Neuronal stem cell (in vitro differentiated cells): Measurements from ENCODE around the gene DCDC1.

Experiments used
- DNase-seq: peaks from one replicate; pipeline ENCODE4 v3.0.0-alpha.2; 2013; ENCODE audit warnings: low spot score
- H2AFZ ChIP-seq: one replicate; pipeline ENCODE4 v1.6.1; 2013; ENCODE audit warnings: mild to moderate bottlenecking, low read length, inconsistent platforms
- H2AK5ac ChIP-seq: 2 replicates; pipeline ENCODE4 v1.6.1; 2013; ENCODE audit warnings: low read depth, mild to moderate bottlenecking, inconsistent platforms, low read length, moderate library complexity, mixed read lengths
- H2BK120ac ChIP-seq: 2 replicates; pipeline ENCODE4 v1.6.1; 2013; ENCODE audit warnings: low read depth, mild to moderate bottlenecking, inconsistent platforms, low read length, moderate library complexity, mixed read lengths
- H2BK12ac ChIP-seq: one replicate; pipeline ENCODE4 v1.6.1; 2013; ENCODE audit warnings: low read length, inconsistent platforms
- H2BK15ac ChIP-seq: 2 replicates; pipeline ENCODE4 v1.6.1; 2013; ENCODE audit warnings: mild to moderate bottlenecking, low read length, inconsistent platforms, mixed read lengths
- H2BK5ac ChIP-seq: one replicate; pipeline ENCODE4 v1.6.1; 2013; ENCODE audit warnings: inconsistent platforms, mild to moderate bottlenecking, low read length, moderate library complexity
- H3K14ac ChIP-seq: one replicate; pipeline ENCODE4 v1.6.1; 2013; ENCODE audit warnings: low read length, inconsistent platforms
- H3K18ac ChIP-seq: 2 replicates; pipeline ENCODE4 v1.6.1; 2013; ENCODE audit warnings: low read length, inconsistent platforms
- H3K23ac ChIP-seq: 2 replicates; pipeline ENCODE4 v1.6.1; 2013; ENCODE audit warnings: low read depth, mild to moderate bottlenecking, mixed read lengths, low read length, inconsistent platforms; ENCODE audit not compliant: poor library complexity
- H3K27ac ChIP-seq: replicated peaks from 3 replicates; pipeline ENCODE4 v1.5.1; 2013; ENCODE audit warnings: low read length, inconsistent platforms
- H3K27me3 ChIP-seq, 3 experiments: 2 replicates each; pipeline ENCODE4 v1.6.1; 2013; ENCODE audit warnings: low read length in 3 of 3, mild to moderate bottlenecking in 2 of 3, inconsistent platforms in 1 of 3, low read depth in 1 of 3, mixed read lengths in 1 of 3, moderate library complexity in 1 of 3; ENCODE audit not compliant: control insufficient read depth in 3 of 3, insufficient read depth in 3 of 3
- H3K36me3 ChIP-seq, 2 donors: replicated peaks in 1 of 2; 2 replicates each; pipeline ENCODE4 v1.6.1; 2013; ENCODE audit warnings: low read length in 2 of 2; ENCODE audit not compliant: control insufficient read depth in 2 of 2, insufficient read depth in 2 of 2
- H3K4ac ChIP-seq: 2 replicates; pipeline ENCODE4 v1.6.1; 2013; ENCODE audit warnings: inconsistent platforms, mild to moderate bottlenecking, low read length, moderate library complexity
- H3K4me1 ChIP-seq, 2 donors: 1 replicate in 1 of 2; 2 replicates in 1 of 2; pipeline ENCODE4 v1.6.1; 2013; ENCODE audit warnings: low read length in 2 of 2, low read depth in 1 of 2; ENCODE audit not compliant: control insufficient read depth in 2 of 2, insufficient read depth in 1 of 2
- H3K4me2 ChIP-seq: one replicate; pipeline ENCODE4 v1.6.1; 2013; ENCODE audit warnings: mild to moderate bottlenecking, low read length, inconsistent platforms; ENCODE audit not compliant: insufficient read depth, poor library complexity, severe bottlenecking
- H3K4me3 ChIP-seq, 2 donors: 2 replicates each; pipeline ENCODE4 v1.5.1; 2013; ENCODE audit warnings: low read length in 2 of 2, mild to moderate bottlenecking in 2 of 2, inconsistent platforms in 1 of 2, moderate library complexity in 1 of 2
- H3K79me1 ChIP-seq: one replicate; pipeline ENCODE4 v1.6.1; 2013; ENCODE audit warnings: low read depth, mild to moderate bottlenecking, inconsistent platforms, low read length, moderate library complexity
- H3K9ac ChIP-seq: one replicate; pipeline ENCODE4 v1.6.1; 2013; ENCODE audit warnings: mild to moderate bottlenecking, low read depth, low read length, inconsistent platforms; ENCODE audit not compliant: poor library complexity
- H3K9me3 ChIP-seq, 2 donors: replicated peaks in 1 of 2; 2 replicates each; pipeline versions ENCODE3 to v1.6.1; 2013; ENCODE audit warnings: low read length in 2 of 2, mild to moderate bottlenecking in 2 of 2, inconsistent platforms in 1 of 2, low read depth in 1 of 2, mixed read lengths in 1 of 2, moderate library complexity in 1 of 2; ENCODE audit not compliant: control insufficient read depth in 2 of 2, insufficient read depth in 1 of 2
- H4K8ac ChIP-seq: one replicate; pipeline ENCODE4 v1.6.1; 2013; ENCODE audit warnings: low read depth, mild to moderate bottlenecking, inconsistent platforms, low read length, moderate library complexity
- H4K91ac ChIP-seq: one replicate; pipeline ENCODE4 v1.6.1; 2013; ENCODE audit warnings: low read length, low read depth, mild to moderate bottlenecking, inconsistent platforms; ENCODE audit not compliant: poor library complexity
- WGBS, 2 donors: extraction: QIAGEN DNeasy Blood & Tissue Kit; methylation state at CpG; one replicate each; pipeline ENCODE4 v1.1.7; 2013; ENCODE audit warnings: missing lambda C conversion rate in 2 of 2, mixed read lengths in 1 of 2; ENCODE audit not compliant: insufficient read length in 2 of 2, insufficient replicate concordance in 1 of 2; ENCODE audit errors: extremely low coverage in 2 of 2; 5-methylcytosine and 5-hydroxymethylcytosine counted together

Gene DCDC1

GRCh38 chr11:31375879-31376278 is 6.3 kb upstream of the DCDC1 start:
- Histone ChIP-seq H3K27me3 (no peaks in the 10 kb centered on the region), H2BK12ac (no peak overlapping the region), H3K4ac (no peak overlapping the region), H4K91ac (no peak overlapping the region), H3K14ac (no peak overlapping the region), H3K4me3 (no peak overlapping the region), H3K36me3 (peaks cover 2 to 61% of the 10 kb centered on the region in 2 donors), H3K18ac (no peak overlapping the region), H3K79me1 (no peaks in the 10 kb centered on the region), H3K4me2 (no peak overlapping the region), H2BK15ac (no peak overlapping the region), H3K4me1 (no peaks in the 10 kb centered on the region), H3K9ac (no peak overlapping the region), H3K9me3 (no peaks in the 10 kb centered on the region), H3K27ac (no peak overlapping the region), H4K8ac (no peak overlapping the region), H2AK5ac (no peak overlapping the region), H2BK5ac (no peak overlapping the region), H3K23ac (no peak overlapping the region), H2AFZ (no peak overlapping the region), H2BK120ac (no peak overlapping the region)
- no CpG with 5 or more reads among the region's 5 CpGs for WGBS, 2 donors
- no peak for DNase-seq

- WGBS, 2 donors, result no CpG with 5 or more reads among the region's 4 CpGs
- Histone ChIP-seq H3K27me3 (no peaks in the 10 kb centered on the region), H3K36me3 (peaks cover 0 to 9% of the 10 kb centered on the region in 2 donors), H2BK12ac (no peak overlapping the region), H3K79me1 (peaks cover 2% of the 10 kb centered on the region), H2AK5ac (no peak overlapping the region), H3K9me3 (no peaks in the 10 kb centered on the region), H3K4me3 (no peak overlapping the region), H2BK5ac (no peak overlapping the region), H2BK15ac (no peak overlapping the region), H3K4me2 (no peak overlapping the region), H3K4ac (no peak overlapping the region), H2AFZ (no peak overlapping the region), H3K4me1 (peaks cover 0 to 2% of the 10 kb centered on the region in 2 donors), H4K8ac (no peak overlapping the region), H3K27ac (no peak overlapping the region), H3K9ac (no peak overlapping the region), H2BK120ac (no peak overlapping the region), H3K14ac (no peak overlapping the region), H3K23ac (no peak overlapping the region), H4K91ac (no peak overlapping the region), H3K18ac (no peak overlapping the region)
- DNase-seq, result no peak
Observed at GRCh38 chr11:31366795-31367194, 2.7 kb downstream of the DCDC1 start.

DNA sequence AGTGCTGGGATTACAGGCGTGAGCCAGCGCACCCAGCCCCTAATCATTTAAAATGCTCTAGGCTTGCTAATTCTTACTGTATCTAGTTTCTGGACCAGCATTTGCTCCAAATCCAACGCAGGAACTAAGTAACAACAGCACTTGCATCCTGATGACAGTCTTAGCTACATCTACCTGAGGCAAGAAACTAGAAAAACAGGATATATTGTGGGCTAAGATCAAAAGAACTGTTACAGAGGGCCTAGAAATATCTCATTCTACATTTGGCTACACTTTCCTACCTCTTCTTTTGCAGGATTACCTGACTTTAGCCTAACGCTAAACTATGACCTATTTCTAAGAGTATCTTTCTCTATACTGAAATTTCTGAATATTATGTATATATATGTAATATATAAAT is 7.8 kb downstream of the DCDC1 start:
- no peak overlapping the region for H3K23ac ChIP-seq
- H3K9ac ChIP-seq, result no peak overlapping the region
- H3K4me2 ChIP-seq, result no peak overlapping the region
- no peaks in the 10 kb centered on the region for H3K36me3 ChIP-seq
- H3K79me1 ChIP-seq, result no peaks in the 10 kb centered on the region
- WGBS, 2 donors, result no CpG with 5 or more reads among the region's 4 CpGs
- H2BK120ac ChIP-seq, result no peak overlapping the region
- H3K27ac ChIP-seq, result no peak overlapping the region
- H3K18ac ChIP-seq, result no peak overlapping the region
- DNase-seq, result no peak
- H4K8ac ChIP-seq, result no peak overlapping the region
- no peak overlapping the region for H2BK5ac ChIP-seq
- H2AFZ ChIP-seq, result no peak overlapping the region
- no peak overlapping the region for H2BK15ac ChIP-seq
- no peak overlapping the region for H3K4ac ChIP-seq
- no peak overlapping the region for H3K14ac ChIP-seq
- H3K4me3 ChIP-seq, result no peak overlapping the region
- no peak overlapping the region for H4K91ac ChIP-seq
- H2BK12ac ChIP-seq, result no peak overlapping the region
- H3K9me3 ChIP-seq, result no peaks in the 10 kb centered on the region
- no peaks in the 10 kb centered on the region for H3K4me1 ChIP-seq
- no peak overlapping the region for H2AK5ac ChIP-seq
- no peaks in the 10 kb centered on the region for H3K27me3 ChIP-seq

- no CpG with 5 or more reads among the region's 5 CpGs for WGBS, 2 donors
- Histone ChIP-seq H3K9ac (no peak overlapping the region), H3K14ac (no peak overlapping the region), H3K23ac (no peak overlapping the region), H3K4ac (no peak overlapping the region), H3K18ac (no peak overlapping the region), H3K27ac (no peak overlapping the region), H2BK12ac (no peak overlapping the region), H3K9me3 (no peaks in the 10 kb centered on the region), H4K91ac (no peak overlapping the region), H3K4me1 (no peaks in the 10 kb centered on the region), H3K27me3 (no peaks in the 10 kb centered on the region), H3K4me3 (no peak overlapping the region), H4K8ac (no peak overlapping the region), H2BK5ac (no peak overlapping the region), H2AK5ac (no peak overlapping the region), H2BK15ac (no peak overlapping the region), H3K36me3 (no peaks in the 10 kb centered on the region), H3K4me2 (no peak overlapping the region), H2BK120ac (no peak overlapping the region), H2AFZ (no peak overlapping the region), H3K79me1 (no peaks in the 10 kb centered on the region)
- DNase-seq, result no peak
Observed at GRCh38 chr11:31355817-31356216, 13.7 kb downstream of the DCDC1 start.
